GM12891 (cell line): ENCODE results near the gene TFF1.

ENCODE experiments used
- POLR2A ChIP-seq: IDR thresholded peaks from 2 replicates; pipeline ENCODE4 v1.6.1; 2011; ENCODE audit warnings: low read depth, low read length, control low read depth
- POLR2AphosphoS5 ChIP-seq: IDR thresholded peaks from 2 replicates; pipeline ENCODE4 v1.6.1; 2011; ENCODE audit warnings: low read depth, low read length, control low read depth
- SPI1 ChIP-seq: IDR thresholded peaks from 2 replicates; pipeline ENCODE4 v1.6.1; 2011; ENCODE audit warnings: low read depth, low read length, control low read depth
- TAF1 ChIP-seq: IDR thresholded peaks from 2 replicates; pipeline ENCODE4 v1.6.1; 2011; ENCODE audit warnings: low read depth, low read length, control low read depth

DNA sequence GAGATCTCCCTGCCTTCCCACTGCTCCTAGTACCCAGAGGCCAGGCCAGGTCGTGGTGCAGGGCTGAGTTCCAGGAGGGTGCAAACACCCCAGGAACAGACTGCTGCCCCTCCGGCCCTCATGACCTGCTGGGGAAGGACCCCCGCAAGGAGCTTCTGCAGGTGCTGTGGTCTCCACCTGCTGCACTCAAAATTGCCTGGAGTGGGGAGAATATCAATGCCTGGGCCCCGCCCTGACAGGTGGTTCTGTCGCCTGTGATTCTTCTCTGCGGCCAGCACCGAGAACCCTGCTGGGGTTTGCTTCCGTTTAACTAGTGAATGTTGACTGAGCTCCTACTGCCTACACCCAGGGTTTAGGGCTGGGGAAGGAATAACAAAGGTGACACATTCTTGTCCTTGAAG, 49.0 kb downstream of the TFF1 start:
- TF ChIP-seq SPI1 (no peak), POLR2A (no peak), POLR2AphosphoS5 (no peak), TAF1 (no peak)
